Measurements from ENCODE around the gene SIPA1L3.

The SIPA1L3 gene

DNA sequence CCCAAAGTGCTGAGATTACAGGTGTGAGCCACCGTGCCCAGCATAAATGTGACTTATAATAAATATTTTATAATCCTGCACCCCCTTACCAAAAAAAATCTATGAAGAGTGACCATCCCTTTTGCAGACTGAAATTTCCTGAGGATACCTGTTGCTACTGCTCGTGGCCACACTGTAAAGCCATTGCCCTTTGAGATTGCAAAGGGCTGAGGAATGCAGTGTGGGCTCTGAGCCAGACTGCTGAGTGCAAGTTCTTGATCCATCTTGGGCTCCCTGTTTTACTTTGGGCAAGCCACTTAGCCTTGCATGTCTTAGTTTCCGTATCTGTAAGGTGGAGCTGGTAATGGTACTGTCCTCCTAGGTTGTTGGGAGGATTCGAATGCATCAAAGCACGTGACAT is 23.4 kb downstream of the SIPA1L3 start:
- Histone ChIP-seq H3K4me2 (ENCODE audit: low read depth, low read length) (no peak overlapping the region), H3K9ac (ENCODE audit: low read length) (no peak overlapping the region), H3K79me2 (ENCODE audit: low read length) (peaks cover 10% of the 10 kb centered on the region), H3K27me3 (replicated peaks; ENCODE audit: insufficient read depth, low read length) (no peaks in the 10 kb centered on the region), H3K4me3 (ENCODE audit: low read length) (no peak overlapping the region), H3F3A (ENCODE audit: insufficient read depth, low read length) (peaks cover 4% of the 10 kb centered on the region), H4K20me1 (ENCODE audit: insufficient read depth, low read length) (no peaks in the 10 kb centered on the region), H3K9me3 (replicated peaks; ENCODE audit: insufficient read depth, low read length) (no peaks in the 10 kb centered on the region), H3K36me3 (replicated peaks; ENCODE audit: insufficient read depth, low read length) (no peaks in the 10 kb centered on the region), H2AFZ (ENCODE audit: low read length) (no peak overlapping the region), H3K4me1 (ENCODE audit: low read length) (peaks cover 18% of the 10 kb centered on the region), H3K27ac (ENCODE audit: low read length) (no peak overlapping the region), H3K9me2 (replicated peaks; ENCODE audit: insufficient read depth, low read length) (no peaks in the 10 kb centered on the region)
- DNase-seq: no peak
- no peak for TF ChIP-seq EZH2phosphoT487 (IDR thresholded peaks at IDR 0.05; ENCODE audit: low read length)
- TF ChIP-seq EZH2 (optimal IDR thresholded peaks at IDR 0.05; ENCODE audit: low read depth, low read length): no peak
- TF ChIP-seq, protein P1, sequence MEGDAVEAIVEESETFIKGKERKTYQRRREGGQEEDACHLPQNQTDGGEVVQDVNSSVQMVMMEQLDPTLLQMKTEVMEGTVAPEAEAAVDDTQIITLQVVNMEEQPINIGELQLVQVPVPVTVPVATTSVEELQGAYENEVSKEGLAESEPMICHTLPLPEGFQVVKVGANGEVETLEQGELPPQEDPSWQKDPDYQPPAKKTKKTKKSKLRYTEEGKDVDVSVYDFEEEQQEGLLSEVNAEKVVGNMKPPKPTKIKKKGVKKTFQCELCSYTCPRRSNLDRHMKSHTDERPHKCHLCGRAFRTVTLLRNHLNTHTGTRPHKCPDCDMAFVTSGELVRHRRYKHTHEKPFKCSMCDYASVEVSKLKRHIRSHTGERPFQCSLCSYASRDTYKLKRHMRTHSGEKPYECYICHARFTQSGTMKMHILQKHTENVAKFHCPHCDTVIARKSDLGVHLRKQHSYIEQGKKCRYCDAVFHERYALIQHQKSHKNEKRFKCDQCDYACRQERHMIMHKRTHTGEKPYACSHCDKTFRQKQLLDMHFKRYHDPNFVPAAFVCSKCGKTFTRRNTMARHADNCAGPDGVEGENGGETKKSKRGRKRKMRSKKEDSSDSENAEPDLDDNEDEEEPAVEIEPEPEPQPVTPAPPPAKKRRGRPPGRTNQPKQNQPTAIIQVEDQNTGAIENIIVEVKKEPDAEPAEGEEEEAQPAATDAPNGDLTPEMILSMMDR (IDR thresholded peaks at IDR 0.05; ENCODE audit: low read length): no peak

DNA sequence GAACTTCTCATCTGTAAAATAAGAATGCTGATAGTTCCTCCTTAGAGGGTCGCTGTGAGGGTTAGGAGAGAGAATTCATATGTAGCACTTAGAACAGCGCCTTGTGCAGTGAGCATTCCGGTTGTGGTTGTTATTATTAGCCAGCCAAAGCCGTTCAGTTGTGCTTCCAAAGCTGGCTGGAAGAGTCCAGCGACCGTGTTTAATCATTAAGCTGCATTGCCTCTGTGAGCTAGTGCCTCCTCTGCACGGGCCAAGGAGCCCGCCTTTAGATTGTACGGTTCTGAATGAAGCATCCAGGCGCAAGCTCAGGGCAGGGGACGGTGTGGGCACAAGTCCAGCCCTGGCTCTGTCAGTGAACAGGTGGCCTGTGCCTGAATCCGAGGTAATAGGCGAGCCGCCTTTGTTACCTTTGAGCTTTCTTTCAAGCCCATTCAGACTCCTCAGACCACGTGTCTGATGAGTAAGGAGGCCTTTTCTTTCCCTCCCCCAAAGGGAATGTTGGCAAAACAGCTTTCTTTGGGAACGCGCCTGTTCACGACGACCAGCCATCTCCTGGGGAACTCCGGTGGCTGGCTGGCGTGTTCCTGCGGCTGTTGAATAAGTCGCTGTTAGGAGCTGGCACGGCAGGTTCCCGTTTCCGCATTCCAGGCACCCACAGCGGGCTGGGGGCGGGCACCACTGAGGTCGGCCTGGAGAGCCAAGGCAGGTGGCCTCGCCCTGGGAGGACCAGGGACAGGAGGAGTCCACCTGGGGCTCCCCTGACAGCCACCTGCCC is 25.1 kb downstream of the SIPA1L3 start:
- Histone ChIP-seq H3K9me3 (replicated peaks; ENCODE audit: insufficient read depth, low read length) (no peaks in the 10 kb centered on the region), H3F3A (ENCODE audit: insufficient read depth, low read length) (peaks cover 4% of the 10 kb centered on the region), H3K4me2 (ENCODE audit: low read depth, low read length) (peak overlapping the region; percentile 77), H3K36me3 (replicated peaks; ENCODE audit: insufficient read depth, low read length) (no peaks in the 10 kb centered on the region), H2AFZ (ENCODE audit: low read length) (peak overlapping the region; percentile 48), H3K27me3 (replicated peaks; ENCODE audit: insufficient read depth, low read length) (no peaks in the 10 kb centered on the region), H3K27ac (ENCODE audit: low read length) (peak overlapping the region; percentile 42; the same call in 1 of the 2 replicates), H3K9me2 (replicated peaks; ENCODE audit: insufficient read depth, low read length) (no peaks in the 10 kb centered on the region), H3K4me3 (ENCODE audit: low read length) (peak overlapping the region; percentile 54), H3K9ac (ENCODE audit: low read length) (peak overlapping the region; percentile 45), H3K79me2 (ENCODE audit: low read length) (peaks cover 14% of the 10 kb centered on the region), H3K4me1 (ENCODE audit: low read length) (peaks cover 18% of the 10 kb centered on the region), H4K20me1 (ENCODE audit: insufficient read depth, low read length) (no peaks in the 10 kb centered on the region)
- peak; percentile 39 for DNase-seq
- TF ChIP-seq, protein P1 (IDR thresholded peaks at IDR 0.05; ENCODE audit: low read length): no peak
- TF ChIP-seq EZH2phosphoT487 (IDR thresholded peaks at IDR 0.05; ENCODE audit: low read length) (no peak), EZH2 (optimal IDR thresholded peaks at IDR 0.05; ENCODE audit: low read depth, low read length) (no peak)

DNA sequence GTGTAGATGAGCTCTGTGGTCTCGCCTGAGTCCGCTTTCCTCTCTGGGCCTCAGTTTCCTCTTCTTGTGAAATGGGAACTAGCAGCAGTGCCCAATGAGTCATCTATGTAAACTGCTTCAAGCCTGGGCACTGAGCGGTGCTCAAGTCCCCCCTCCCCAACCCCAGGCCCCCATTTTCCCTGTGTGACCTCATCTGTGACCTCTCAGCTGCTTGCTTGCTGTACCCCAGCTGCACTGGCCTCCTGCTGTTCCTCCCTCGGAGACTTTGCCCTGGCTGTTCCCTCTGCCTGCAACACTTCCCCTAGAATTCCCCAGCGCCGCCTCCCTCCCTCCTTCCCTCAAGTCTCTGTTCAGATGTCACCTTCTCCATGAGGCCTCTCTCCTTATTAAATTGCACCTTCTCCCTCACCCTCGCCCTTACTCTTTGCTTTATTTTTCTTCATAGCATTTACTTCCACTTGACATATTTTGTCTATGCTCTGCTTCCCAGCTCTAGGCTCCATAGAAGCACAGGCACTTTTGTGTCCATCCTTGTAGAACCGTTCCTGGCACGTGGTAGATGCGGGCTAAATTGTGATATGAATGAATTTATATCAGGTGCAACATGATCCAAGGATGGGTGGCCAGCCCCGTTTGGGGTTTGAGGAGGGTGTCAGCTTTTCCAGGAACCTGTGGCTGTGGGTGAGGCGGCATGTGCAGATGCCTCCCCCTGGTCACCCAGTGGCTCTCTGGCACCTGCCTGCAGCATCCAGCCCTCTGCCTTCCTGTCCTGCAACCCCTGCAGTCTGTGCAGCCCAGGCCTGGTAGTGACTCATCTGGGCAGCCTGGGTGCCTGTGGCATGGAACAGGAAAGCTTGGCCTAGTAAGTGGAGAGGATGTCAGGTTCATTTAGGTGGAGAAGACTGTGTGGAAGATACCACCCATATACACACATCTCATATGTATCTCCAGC is 26.3 kb downstream of the SIPA1L3 start:
- Histone ChIP-seq H3K4me3 (ENCODE audit: low read length) (0 out of 2 replicates have a peak overlapping the region, but pooled peaks have one; percentile 54), H3F3A (ENCODE audit: insufficient read depth, low read length) (peaks cover 4% of the 10 kb centered on the region), H3K4me1 (ENCODE audit: low read length) (peaks cover 18% of the 10 kb centered on the region), H4K20me1 (ENCODE audit: insufficient read depth, low read length) (no peaks in the 10 kb centered on the region), H3K79me2 (ENCODE audit: low read length) (peaks cover 12% of the 10 kb centered on the region), H3K27me3 (replicated peaks; ENCODE audit: insufficient read depth, low read length) (no peaks in the 10 kb centered on the region), H3K4me2 (ENCODE audit: low read depth, low read length) (peak overlapping the region; percentile 77; the same call in 1 of the 2 replicates), H3K36me3 (replicated peaks; ENCODE audit: insufficient read depth, low read length) (no peaks in the 10 kb centered on the region), H3K9me2 (replicated peaks; ENCODE audit: insufficient read depth, low read length) (no peaks in the 10 kb centered on the region), H2AFZ (ENCODE audit: low read length) (no peak overlapping the region), H3K27ac (ENCODE audit: low read length) (no peak overlapping the region), H3K9ac (ENCODE audit: low read length) (no peak overlapping the region), H3K9me3 (replicated peaks; ENCODE audit: insufficient read depth, low read length) (no peaks in the 10 kb centered on the region)
- no peak for TF ChIP-seq EZH2phosphoT487 (IDR thresholded peaks at IDR 0.05; ENCODE audit: low read length)
- TF ChIP-seq, protein P1 (IDR thresholded peaks at IDR 0.05; ENCODE audit: low read length): no peak
- no peak for TF ChIP-seq EZH2 (optimal IDR thresholded peaks at IDR 0.05; ENCODE audit: low read depth, low read length)
- no peak for DNase-seq
